Epithelial cell of proximal tubule (primary cell): ENCODE results near the gene ARMC8. TPM values are rescaled to one million over a fixed set of nuclear protein-coding genes. Genes with fewer than 3 reads are reported as not detected.

Experiments
- DNase-seq: peaks from one replicate; pipeline ENCODE4 v3.0.0-alpha.2; 2011; ENCODE audit warnings: low read depth
- H3K4me3 ChIP-seq: 2 replicates; pipeline ENCODE4 v1.5.1; 2011; ENCODE audit warnings: low read depth, mild to moderate bottlenecking, low read length
- CTCF ChIP-seq: conservative IDR thresholded peaks from 2 replicates; pipeline ENCODE4 v1.5.1; 2012; ENCODE audit warnings: low read depth, mild to moderate bottlenecking, low read length
- total RNA-seq: library from RNA; depleted of rRNA; stranded (reverse); fragments of >200 nt; gene quantifications from 2 replicates; pipeline ENCODE4 v1.2.3, GENCODE V29; 2015

ARMC8 gene
- total RNA-seq, 1 donor from 2014 or later, result 31.9 TPM

DNA sequence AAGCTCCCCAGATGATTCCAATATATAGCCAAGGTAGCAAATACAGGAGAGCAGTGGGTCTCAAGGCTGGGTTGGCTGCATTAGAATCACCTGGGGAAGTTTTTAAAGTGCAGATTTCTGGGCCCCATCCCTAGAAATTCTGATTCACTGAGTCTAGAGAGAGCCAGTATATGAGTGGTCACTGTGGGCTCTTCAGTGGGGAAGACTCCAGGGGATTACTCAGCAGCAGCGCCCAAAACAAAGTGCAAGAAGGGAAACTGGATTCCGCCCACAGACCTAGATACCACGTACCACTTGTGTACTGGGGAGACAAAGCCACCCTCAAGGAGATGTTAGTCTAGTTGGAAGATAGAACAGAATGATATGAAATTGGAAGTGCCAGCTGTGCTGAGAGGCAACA is 102.6 kb downstream of the ARMC8 start:
- no peak overlapping the region for H3K4me3 ChIP-seq
- TF ChIP-seq CTCF, result no peak

DNA sequence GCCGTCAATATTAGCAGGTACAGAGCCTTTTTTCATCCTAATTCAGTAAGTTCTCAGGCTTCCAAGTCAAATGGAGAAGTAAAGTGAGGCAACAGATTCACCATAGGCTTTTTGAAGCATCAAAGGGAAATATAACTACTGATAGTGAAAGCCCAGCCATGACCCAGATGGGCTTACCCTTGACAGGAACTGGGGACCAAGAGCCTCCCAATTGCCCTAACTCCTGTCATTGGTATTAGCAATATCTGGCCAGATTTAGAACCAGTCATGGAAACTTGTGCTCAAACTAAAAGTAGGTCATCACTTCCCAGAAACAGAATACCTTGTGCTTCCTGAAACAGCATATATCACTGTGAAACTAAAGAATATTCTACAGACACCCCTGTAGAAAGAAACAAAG is 109.5 kb downstream of the ARMC8 start:
- TF ChIP-seq CTCF, result no peak
- no peak overlapping the region for H3K4me3 ChIP-seq
- DNase-seq, result no peak

More for the DNA sequence above, 102.6 kb downstream of the ARMC8 start:
- DNase-seq, result no peak

DNA sequence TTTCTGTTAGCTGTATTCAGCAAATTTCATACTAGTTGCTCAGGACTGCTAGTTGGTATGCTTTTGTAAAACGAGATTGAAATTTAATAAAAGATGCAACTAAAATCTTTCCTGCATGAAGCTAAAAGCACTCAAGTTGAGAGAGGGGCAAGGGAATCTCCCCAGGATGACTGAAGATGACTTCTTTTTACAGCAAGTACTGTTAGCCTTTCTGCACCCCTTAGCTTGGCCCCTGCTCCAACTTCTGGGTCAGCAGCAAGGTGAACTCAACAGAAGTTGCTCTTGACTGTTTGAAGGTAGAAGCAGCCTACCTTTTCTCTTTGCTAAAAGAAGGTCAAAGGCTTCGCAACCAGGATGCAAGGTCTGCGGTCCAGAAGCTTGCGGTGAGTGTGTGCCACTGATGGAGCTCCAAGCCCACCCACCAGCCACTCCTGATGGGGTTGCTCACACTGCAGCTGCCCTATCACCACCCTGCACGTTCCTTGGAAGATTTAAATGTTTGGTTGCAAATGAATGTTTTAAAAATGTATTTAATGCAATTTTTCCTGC is 110.0 kb downstream of the ARMC8 start:
- no peak overlapping the region for H3K4me3 ChIP-seq
- TF ChIP-seq CTCF, result no peak
- no peak for DNase-seq

- TF ChIP-seq CTCF, result no peak
- H3K4me3 ChIP-seq, result no peak overlapping the region
- no peak for DNase-seq
These were observed 110.8 kb downstream of the ARMC8 start for GRCh38 chr3:138297876-138298275.

DNA sequence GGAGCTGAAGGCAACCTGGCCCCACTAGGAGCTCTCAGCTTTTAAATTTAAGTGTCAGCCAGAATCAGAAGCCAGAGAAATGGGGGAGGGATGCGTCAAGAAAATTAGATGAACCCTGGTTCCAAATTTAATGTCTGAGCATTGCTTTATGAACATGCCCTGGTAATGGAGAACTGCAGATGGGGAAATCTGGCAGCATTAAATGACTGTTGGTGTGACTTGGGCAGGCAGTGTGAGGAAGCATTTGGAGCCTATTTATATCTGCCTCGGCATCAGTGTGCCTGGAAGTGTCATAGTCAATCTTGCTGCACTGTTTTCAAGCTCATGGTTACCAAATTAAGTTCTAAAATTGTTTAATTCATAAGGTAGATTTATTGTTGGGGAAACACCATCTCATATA is 113.5 kb downstream of the ARMC8 start:
- no peak for DNase-seq
- no peak for TF ChIP-seq CTCF

GRCh38 chr3:138303474-138303873 is 116.4 kb downstream of the ARMC8 start:
- TF ChIP-seq CTCF, result no peak
- no peak overlapping the region for H3K4me3 ChIP-seq
- no peak for DNase-seq

More for the DNA sequence above, 113.5 kb downstream of the ARMC8 start:
- H3K4me3 ChIP-seq, result no peak overlapping the region

DNA sequence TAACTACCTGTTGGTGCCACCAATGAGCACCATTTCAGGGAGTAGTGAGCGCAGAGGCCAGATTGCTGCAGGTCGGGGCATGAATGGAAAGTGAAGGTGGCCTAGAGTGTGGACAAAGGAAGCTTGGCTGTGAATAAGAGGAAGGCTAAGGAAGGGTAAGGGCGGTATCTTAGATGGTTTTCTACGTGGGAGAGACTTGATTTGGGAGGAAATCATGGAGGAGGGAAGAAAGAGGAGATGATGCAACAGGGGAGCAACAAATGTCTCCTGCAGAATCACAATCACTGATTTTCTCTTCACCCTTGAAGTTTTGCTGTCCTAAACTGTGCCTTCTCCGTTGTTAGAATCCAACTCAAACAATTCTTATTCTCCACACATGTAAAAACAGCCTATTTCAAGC is 120.8 kb downstream of the ARMC8 start:
- no peak for TF ChIP-seq CTCF
- no peak for DNase-seq
- no peak overlapping the region for H3K4me3 ChIP-seq
